Astrocyte (in vitro differentiated cells and primary cell): ENCODE measurements around the gene AVPR1B. TPM values are rescaled to one million over a fixed set of nuclear protein-coding genes. Genes with fewer than 3 reads are reported as not detected.

ENCODE experiments used
- DNase-seq: peaks from one replicate; pipeline ENCODE4 v3.0.0-alpha.2; 2010; ENCODE audit warnings: low read depth
- FAIRE-seq: peaks from 2 replicates; lab custom pipeline; 2011; peaks lifted over from hg19 to GRCh38; lab: Jason Lieb, UNC
- H2AFZ ChIP-seq: 2 replicates; pipeline ENCODE4 v1.6.0; 2012; ENCODE audit warnings: low read depth, low read length, inconsistent platforms
- H3K27ac ChIP-seq: 2 replicates; pipeline ENCODE4 v1.5.1; 2011; ENCODE audit warnings: low read depth, low read length, inconsistent platforms
- H3K27me3 ChIP-seq: 2 replicates; pipeline ENCODE4 v1.6.0; 2011; ENCODE audit warnings: low read length, inconsistent platforms; ENCODE audit not compliant: insufficient read depth
- H3K36me3 ChIP-seq: 2 replicates; pipeline ENCODE4 v1.5.1; 2011; ENCODE audit warnings: low read length, inconsistent platforms; ENCODE audit not compliant: insufficient read depth
- H3K4me1 ChIP-seq: 2 replicates; pipeline ENCODE4 v1.5.1; 2011; ENCODE audit warnings: low read length, inconsistent platforms; ENCODE audit not compliant: insufficient read depth
- H3K4me2 ChIP-seq: 2 replicates; pipeline ENCODE4 v1.6.0; 2012; ENCODE audit warnings: low read length, inconsistent platforms
- H3K4me3 ChIP-seq: 2 replicates; pipeline ENCODE4 v1.5.1; 2011; ENCODE audit warnings: low read depth, mild to moderate bottlenecking, low read length, inconsistent platforms; ENCODE audit not compliant: insufficient read depth
- H3K79me2 ChIP-seq: 2 replicates; pipeline ENCODE4 v1.6.0; 2012; ENCODE audit warnings: mild to moderate bottlenecking, low read length, inconsistent platforms; ENCODE audit not compliant: insufficient read depth
- H3K9ac ChIP-seq: 2 replicates; pipeline ENCODE4 v1.6.0; 2012; ENCODE audit warnings: mild to moderate bottlenecking, low read length, inconsistent platforms
- H3K9me3 ChIP-seq: 2 replicates; pipeline ENCODE4 v1.5.1; 2012; ENCODE audit warnings: low read depth, mild to moderate bottlenecking, low read length, inconsistent platforms; ENCODE audit not compliant: insufficient read depth
- H4K20me1 ChIP-seq: 2 replicates; pipeline ENCODE4 v1.6.0; 2012; ENCODE audit warnings: low read length, inconsistent platforms; ENCODE audit not compliant: insufficient read depth
- H3K27ac Mint-ChIP-seq: one replicate; pipeline ENCODE4 v1.8.0; 2021; ENCODE audit warnings: mild to moderate bottlenecking, mixed read lengths; ENCODE audit not compliant: unreplicated experiment
- H3K27me3 Mint-ChIP-seq: one replicate; pipeline ENCODE4 v1.8.0; 2021; ENCODE audit warnings: low read depth, mixed read lengths; ENCODE audit not compliant: unreplicated experiment
- H3K36me3 Mint-ChIP-seq: one replicate; pipeline ENCODE4 v1.8.0; 2021; ENCODE audit warnings: low read depth, mixed read lengths; ENCODE audit not compliant: unreplicated experiment
- H3K4me1 Mint-ChIP-seq: one replicate; pipeline ENCODE4 v1.8.0; 2021; ENCODE audit warnings: low read depth, mixed read lengths; ENCODE audit not compliant: unreplicated experiment
- H3K4me3 Mint-ChIP-seq: one replicate; pipeline ENCODE4 v1.8.0; 2021; ENCODE audit warnings: mild to moderate bottlenecking, moderate library complexity, mixed read lengths; ENCODE audit not compliant: unreplicated experiment
- H3K9me3 Mint-ChIP-seq: one replicate; pipeline ENCODE4 v1.8.0; 2021; ENCODE audit warnings: mild to moderate bottlenecking, mixed read lengths; ENCODE audit not compliant: unreplicated experiment
- EZH2 ChIP-seq: IDR thresholded peaks from 2 replicates; pipeline ENCODE4 v1.6.1; 2012; ENCODE audit warnings: mild to moderate bottlenecking, low read length, inconsistent platforms; ENCODE audit not compliant: insufficient read depth
- total RNA-seq: library from RNA; stranded (reverse); gene quantifications from 2 replicates; pipeline ENCODE4 v1.2.1, GENCODE V29; 2021
- TF ChIP-seq, protein P1 (sequence below): IDR thresholded peaks from 2 replicates; pipeline ENCODE4 v1.5.1; 2011; ENCODE audit warnings: low read depth, mild to moderate bottlenecking, inconsistent platforms, low read length, moderate library complexity; ENCODE audit not compliant: insufficient read depth

Gene AVPR1B
- total RNA-seq, 1 donor from 2014 or later, result not detected

DNA sequence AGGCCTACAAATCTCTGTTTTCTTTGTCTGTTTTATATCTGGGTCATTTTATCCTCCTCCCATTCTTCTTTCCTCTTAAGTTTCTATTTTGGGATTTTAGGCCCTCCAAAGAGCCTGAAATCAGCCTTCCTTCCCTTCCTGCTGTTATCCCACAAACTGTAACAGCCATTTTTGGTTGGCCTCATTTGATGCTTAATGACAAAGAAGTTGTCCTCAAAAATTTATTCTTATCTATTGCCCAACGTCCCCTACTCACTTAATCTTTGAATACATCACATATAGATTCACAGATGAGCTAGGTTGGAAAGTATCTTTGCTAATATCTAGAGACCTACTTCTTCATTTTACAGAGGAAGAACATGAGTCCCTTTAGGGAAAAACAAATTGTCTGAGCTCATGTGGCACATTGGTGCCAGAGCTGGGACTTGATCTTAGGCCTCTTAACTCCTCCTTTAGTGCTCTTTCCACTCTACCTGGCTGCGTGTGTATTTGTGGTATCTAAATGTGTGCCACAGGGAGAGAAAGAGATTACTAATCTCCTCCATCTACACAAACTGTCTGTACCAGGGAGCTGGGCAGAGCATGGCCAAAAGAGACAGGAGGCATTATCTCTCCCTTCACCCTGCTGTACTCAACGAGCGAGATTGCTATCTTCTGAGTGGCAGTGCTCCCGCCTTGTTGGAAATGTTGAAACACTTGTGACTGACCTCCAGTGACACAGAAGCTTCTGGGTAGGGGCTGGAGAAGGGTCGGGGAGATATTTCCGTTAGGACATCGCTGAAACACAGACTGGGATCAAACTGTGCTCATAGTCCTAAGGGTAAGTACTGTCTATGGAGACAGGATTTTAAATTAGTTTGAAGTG lies 34.1 kb downstream of the AVPR1B start:
- peaks cover 35% of the 10 kb centered on the region for H3K27me3 Mint-ChIP-seq
- no peak overlapping the region for H3K4me3 Mint-ChIP-seq
- H2AFZ ChIP-seq, result no peak overlapping the region

DNA sequence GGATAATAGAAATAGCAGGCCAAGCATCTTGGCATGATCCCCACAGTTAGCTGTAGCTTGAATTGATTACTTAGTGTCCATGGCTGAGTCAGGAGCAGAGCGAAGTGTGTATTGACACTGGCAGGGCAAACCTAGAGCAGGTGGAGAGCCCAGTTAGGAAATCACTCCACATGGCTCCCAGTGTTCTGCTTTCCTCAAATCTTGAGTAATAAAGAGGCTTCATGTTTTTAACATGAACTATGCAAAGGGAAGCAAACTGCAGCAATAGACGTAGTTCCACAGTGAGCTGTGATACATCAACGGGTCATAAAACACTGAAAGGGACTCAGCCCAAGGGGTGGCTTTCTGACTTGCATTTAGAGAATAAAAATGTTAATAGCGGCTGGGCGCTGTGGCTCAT lies 35.3 kb downstream of the AVPR1B start:
- Histone ChIP-seq H3K36me3 (no peaks in the 10 kb centered on the region), H3K4me3 (no peak overlapping the region), H3K27ac (no peak overlapping the region), H2AFZ (no peak overlapping the region), H3K4me1 (no peaks in the 10 kb centered on the region), H4K20me1 (no peaks in the 10 kb centered on the region), H3K4me2 (no peak overlapping the region), H3K9me3 (no peaks in the 10 kb centered on the region), H3K9ac (no peak overlapping the region), H3K27me3 (no peaks in the 10 kb centered on the region), H3K79me2 (no peaks in the 10 kb centered on the region)
- TF ChIP-seq, protein P1, sequence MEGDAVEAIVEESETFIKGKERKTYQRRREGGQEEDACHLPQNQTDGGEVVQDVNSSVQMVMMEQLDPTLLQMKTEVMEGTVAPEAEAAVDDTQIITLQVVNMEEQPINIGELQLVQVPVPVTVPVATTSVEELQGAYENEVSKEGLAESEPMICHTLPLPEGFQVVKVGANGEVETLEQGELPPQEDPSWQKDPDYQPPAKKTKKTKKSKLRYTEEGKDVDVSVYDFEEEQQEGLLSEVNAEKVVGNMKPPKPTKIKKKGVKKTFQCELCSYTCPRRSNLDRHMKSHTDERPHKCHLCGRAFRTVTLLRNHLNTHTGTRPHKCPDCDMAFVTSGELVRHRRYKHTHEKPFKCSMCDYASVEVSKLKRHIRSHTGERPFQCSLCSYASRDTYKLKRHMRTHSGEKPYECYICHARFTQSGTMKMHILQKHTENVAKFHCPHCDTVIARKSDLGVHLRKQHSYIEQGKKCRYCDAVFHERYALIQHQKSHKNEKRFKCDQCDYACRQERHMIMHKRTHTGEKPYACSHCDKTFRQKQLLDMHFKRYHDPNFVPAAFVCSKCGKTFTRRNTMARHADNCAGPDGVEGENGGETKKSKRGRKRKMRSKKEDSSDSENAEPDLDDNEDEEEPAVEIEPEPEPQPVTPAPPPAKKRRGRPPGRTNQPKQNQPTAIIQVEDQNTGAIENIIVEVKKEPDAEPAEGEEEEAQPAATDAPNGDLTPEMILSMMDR, result no peak
- no peak for TF ChIP-seq EZH2
- H3K4me1 Mint-ChIP-seq, result no peaks in the 10 kb centered on the region
- peaks cover 33% of the 10 kb centered on the region for H3K27me3 Mint-ChIP-seq
- DNase-seq, result no peak
- no peaks in the 10 kb centered on the region for H3K9me3 Mint-ChIP-seq
- H3K36me3 Mint-ChIP-seq, result no peaks in the 10 kb centered on the region
- no peak overlapping the region for H3K27ac Mint-ChIP-seq
- no peak for FAIRE-seq
- no peak overlapping the region for H3K4me3 Mint-ChIP-seq

More for the DNA sequence above, 34.1 kb downstream of the AVPR1B start:
- H3K9me3 ChIP-seq, result no peaks in the 10 kb centered on the region
- no peak overlapping the region for H3K4me3 ChIP-seq
- H3K4me1 Mint-ChIP-seq, result no peaks in the 10 kb centered on the region
- H3K36me3 Mint-ChIP-seq, result no peaks in the 10 kb centered on the region
- H3K27me3 ChIP-seq, result peaks cover 2% of the 10 kb centered on the region
- H3K9me3 Mint-ChIP-seq, result no peaks in the 10 kb centered on the region
- H3K9ac ChIP-seq, result no peak overlapping the region
- no peak overlapping the region for H3K27ac Mint-ChIP-seq
- H3K4me1 ChIP-seq, result no peaks in the 10 kb centered on the region
- H3K4me2 ChIP-seq, result no peak overlapping the region
- no peak overlapping the region for H3K27ac ChIP-seq
- H4K20me1 ChIP-seq, result no peaks in the 10 kb centered on the region
- TF ChIP-seq, protein P1, result no peak
- TF ChIP-seq EZH2, result no peak
- DNase-seq, result no peak
- FAIRE-seq, result no peak
- H3K79me2 ChIP-seq, result no peaks in the 10 kb centered on the region
- H3K36me3 ChIP-seq, result no peaks in the 10 kb centered on the region
